IMR-90 (cell line): Measurements from ENCODE around the gene LOXL4. TPM values are rescaled to one million over a fixed set of nuclear protein-coding genes. Genes with fewer than 3 reads are reported as not detected.

Experiments used
- ATAC-seq: fragments of 200-7000 bp; cut with Tn5 transposase; 2 replicates; pipeline ENCODE4 v1.9.1; 2020; ENCODE audit warnings: low read depth, mild to moderate bottlenecking, moderate library complexity
- BruUV-seq: library from RNA; stranded (reverse); fragments of 400-500 nt; replicated peaks from 2 replicates; lab custom pipeline; 2021; lab: Mats Ljungman, UMichigan
- CTCF ChIA-PET: fragments of 300-600 bp; formaldehyde crosslinking; extraction: SDS; loops from one replicate; lab custom pipeline; 2021; ENCODE audit warnings: antibody characterized with exemption; lab: Yijun Ruan, JAX
- POLR2A ChIA-PET: fragments of 300-600 bp; sonication (Branson Sonifier 250); formaldehyde crosslinking; loops from one replicate; lab custom pipeline; 2022; ENCODE audit warnings: antibody characterized with exemption; ENCODE audit not compliant: unreplicated experiment; lab: Charles Lee
- DNase-seq: peaks from one replicate; pipeline ENCODE4 v3.0.0; 2013
- H2AFZ ChIP-seq: replicated peaks from 2 replicates; pipeline ENCODE3; 2013; ENCODE audit warnings: low read length, mild to moderate bottlenecking; ENCODE audit not compliant: poor library complexity
- H2AK5ac ChIP-seq: 2 replicates; pipeline ENCODE4 v1.6.1; 2013; ENCODE audit warnings: low read depth, low read length, inconsistent platforms
- H2AK9ac ChIP-seq: replicated peaks from 2 replicates; pipeline ENCODE3; 2013; ENCODE audit warnings: mild to moderate bottlenecking, low read depth, low read length, moderate library complexity; ENCODE audit not compliant: poor library complexity
- H2BK120ac ChIP-seq: 2 replicates; pipeline ENCODE4 v1.6.1; 2013; ENCODE audit warnings: low read depth, low read length, inconsistent platforms
- H2BK15ac ChIP-seq: 3 replicates; pipeline ENCODE4 v1.6.1; 2013; ENCODE audit warnings: low read depth, low read length, inconsistent platforms
- H2BK20ac ChIP-seq: 2 replicates; pipeline ENCODE4 v1.6.1; 2013; ENCODE audit warnings: low read depth, mild to moderate bottlenecking, inconsistent platforms, low read length, moderate library complexity
- H2BK5ac ChIP-seq: 2 replicates; pipeline ENCODE4 v1.6.1; 2013; ENCODE audit warnings: mild to moderate bottlenecking, low read depth, low read length, inconsistent platforms; ENCODE audit not compliant: poor library complexity, severe bottlenecking
- H3K14ac ChIP-seq: replicated peaks from 2 replicates; pipeline ENCODE4 v1.6.1; 2013; ENCODE audit warnings: low read depth, low read length, inconsistent platforms
- H3K18ac ChIP-seq: 2 replicates; pipeline ENCODE4 v1.6.1; 2013; ENCODE audit warnings: low read depth, low read length, control low read depth
- H3K23ac ChIP-seq: 2 replicates; pipeline ENCODE4 v1.6.1; 2013; ENCODE audit warnings: low read depth, low read length, inconsistent platforms
- H3K27ac ChIP-seq: 2 replicates; pipeline ENCODE4 v1.5.1; 2013; ENCODE audit warnings: mild to moderate bottlenecking, control low read depth, low read length; ENCODE audit not compliant: insufficient read depth
- H3K27me3 ChIP-seq: 2 replicates; pipeline ENCODE4 v1.6.1; 2013; ENCODE audit warnings: low read length; ENCODE audit not compliant: control insufficient read depth, insufficient read depth
- H3K36me3 ChIP-seq: 2 replicates; pipeline ENCODE4 v1.6.1; 2013; ENCODE audit warnings: low read length, mixed read lengths; ENCODE audit not compliant: control insufficient read depth, insufficient read depth
- H3K4ac ChIP-seq: 2 replicates; pipeline ENCODE4 v1.6.1; 2013; ENCODE audit warnings: low read depth, low read length, inconsistent platforms
- H3K4me1 ChIP-seq: 2 replicates; pipeline ENCODE4 v1.6.1; 2013; ENCODE audit warnings: low read length, mixed read lengths; ENCODE audit not compliant: control insufficient read depth, insufficient read depth
- H3K4me2 ChIP-seq: 2 replicates; pipeline ENCODE4 v1.6.1; 2013; ENCODE audit warnings: low read depth, mild to moderate bottlenecking, control low read depth, low read length, moderate library complexity
- H3K4me3 ChIP-seq: 2 replicates; pipeline ENCODE4 v1.5.1; 2013; ENCODE audit warnings: low read depth, mild to moderate bottlenecking, control low read depth, low read length, moderate library complexity; ENCODE audit not compliant: insufficient read depth
- H3K56ac ChIP-seq: 2 replicates; pipeline ENCODE4 v1.6.1; 2013; ENCODE audit warnings: low read length, inconsistent platforms; ENCODE audit not compliant: insufficient read depth; ENCODE audit errors: extremely low read depth
- H3K79me1 ChIP-seq, 2 experiments: 2 replicates each; pipeline ENCODE4 v1.6.1; 2013; ENCODE audit warnings: low read length in 2 of 2, inconsistent platforms in 1 of 2, low read depth in 1 of 2
- H3K9ac ChIP-seq: 2 replicates; pipeline ENCODE4 v1.6.1; 2013; ENCODE audit warnings: low read depth, low read length, control low read depth
- H3K9me1 ChIP-seq: 2 replicates; pipeline ENCODE4 v1.6.1; 2013; ENCODE audit warnings: low read length, inconsistent platforms; ENCODE audit not compliant: insufficient read depth
- H3K9me3 ChIP-seq: 2 replicates; pipeline ENCODE4 v1.6.1; 2013; ENCODE audit warnings: low read length; ENCODE audit not compliant: control insufficient read depth, insufficient read depth
- H4K20me1 ChIP-seq: 2 replicates; pipeline ENCODE4 v1.6.1; 2013; ENCODE audit warnings: low read length, inconsistent platforms; ENCODE audit not compliant: insufficient read depth
- H4K5ac ChIP-seq: 2 replicates; pipeline ENCODE4 v1.6.1; 2013; ENCODE audit warnings: mild to moderate bottlenecking, low read depth, low read length, control low read depth
- H4K8ac ChIP-seq, 2 experiments: 2 replicates each; pipeline ENCODE4 v1.6.1; 2013; ENCODE audit warnings: low read depth in 2 of 2, low read length in 2 of 2, control low read depth in 1 of 2, inconsistent platforms in 1 of 2
- H4K91ac ChIP-seq: 2 replicates; pipeline ENCODE4 v1.6.1; 2013; ENCODE audit warnings: low read depth, low read length, inconsistent platforms; ENCODE audit not compliant: insufficient read depth
- CEBPB ChIP-seq: IDR thresholded peaks from 2 replicates; pipeline ENCODE4 v1.6.1; 2012; ENCODE audit warnings: low read depth, low read length, improper control_type of control experiment
- CHD1 ChIP-seq: IDR thresholded peaks from 2 replicates; pipeline ENCODE4 v1.6.1; 2012; ENCODE audit warnings: low read depth, low read length, improper control_type of control experiment
- CTCF ChIP-seq: conservative IDR thresholded peaks from 2 replicates; pipeline ENCODE4 v1.5.1; 2012; ENCODE audit warnings: mild to moderate bottlenecking, low read depth, low read length, improper control_type of control experiment
- ELK1 ChIP-seq: fragments of 150-350 bp; IDR thresholded peaks from 2 replicates; pipeline ENCODE4 v1.6.1; 2016; ENCODE audit warnings: low read depth, mild to moderate bottlenecking, low read length, moderate library complexity, borderline replicate concordance
- MAFK ChIP-seq: IDR thresholded peaks from 2 replicates; pipeline ENCODE4 v1.6.1; 2012; ENCODE audit warnings: low read depth, low read length, improper control_type of control experiment
- MAZ ChIP-seq: IDR thresholded peaks from 2 replicates; pipeline ENCODE4 v1.6.1; 2012; ENCODE audit warnings: low read depth, mild to moderate bottlenecking, low read length, improper control_type of control experiment, moderate library complexity, borderline replicate concordance
- NFE2L2 ChIP-seq: fragments of 150-350 bp; IDR thresholded peaks from 2 replicates; pipeline ENCODE4 v1.6.1; 2016; ENCODE audit warnings: low read depth, mild to moderate bottlenecking, low read length
- POLR2A ChIP-seq: IDR thresholded peaks from 2 replicates; pipeline ENCODE4 v1.6.1; 2012; ENCODE audit warnings: mild to moderate bottlenecking, low read depth, low read length
- RAD21 ChIP-seq: IDR thresholded peaks from 2 replicates; pipeline ENCODE4 v1.6.1; 2012; ENCODE audit warnings: low read length, improper control_type of control experiment
- RCOR1 ChIP-seq: IDR thresholded peaks from 2 replicates; pipeline ENCODE4 v1.6.1; 2012; ENCODE audit warnings: mild to moderate bottlenecking, low read length, improper control_type of control experiment; ENCODE audit not compliant: insufficient replicate concordance
- RFX5 ChIP-seq: IDR thresholded peaks from 2 replicates; pipeline ENCODE4 v1.8.0; 2012; ENCODE audit warnings: low read depth, mild to moderate bottlenecking, low read length, moderate library complexity
- SMC3 ChIP-seq: fragments of 150-350 bp; IDR thresholded peaks from 2 replicates; pipeline ENCODE4 v1.6.1; 2016; ENCODE audit warnings: low read depth, mild to moderate bottlenecking, antibody characterized with exemption, low read length, moderate library complexity
- USF2 ChIP-seq: fragments of 150-350 bp; IDR thresholded peaks from 2 replicates; pipeline ENCODE4 v1.6.1; 2017; ENCODE audit warnings: mild to moderate bottlenecking, antibody characterized with exemption, low read length, low read depth
- WGBS, 2 experiments: methylation state at CpG; one replicate each; pipeline versions ENCODE4 v1.1.5 to v1.1.7; 2013; ENCODE audit warnings: missing lambda C conversion rate in 2 of 2; ENCODE audit not compliant: insufficient read length in 1 of 2; ENCODE audit errors: extremely low coverage in 2 of 2; 5-methylcytosine and 5-hydroxymethylcytosine counted together
- dilution Hi-C: fragments of 300-500 bp; cut with HindIII; formaldehyde crosslinking; loops from one replicate; pipeline ENCODE4 v1.14.3; 2018; ENCODE audit warnings: low sequenced_read_pairs; ENCODE audit not compliant: unreplicated experiment
- in situ Hi-C: fragments of 300-500 bp; cut with MboI; formaldehyde crosslinking; loops from 3 replicates; pipeline ENCODE4 v1.14.3; 2019; ENCODE audit warnings: low sequenced_read_pairs, inconsistent platforms, mixed read lengths
- intact Hi-C: fragments of 100-400 bp; cut with micrococcal nuclease; formaldehyde crosslinking; loops from 2 replicates; pipeline ENCODE4 v1.10.0; 2022
- polyA plus RNA-seq, 3 experiments: library from polyadenylated mRNA; depleted of rRNA; stranded (reverse); fragments of >200 nt; gene quantifications; 2 replicates each; pipeline ENCODE4 v1.2.3, GENCODE V29; 2012; ENCODE audit warnings: low replicate concordance in 1 of 3
- total RNA-seq: library from RNA; depleted of rRNA; stranded (reverse); fragments of >200 nt; gene quantifications from 2 replicates; pipeline ENCODE4 v1.2.3, GENCODE V29; 2012

Gene LOXL4
- total and polyA plus RNA-seq, 2 of the 4 experiments (the other 2 are of a cell fraction), result 20.8 to 26.7 TPM

- Histone ChIP-seq H3K9me3 (no peaks in the 10 kb centered on the region), H2AK9ac (no peak overlapping the region), H2BK5ac (no peak overlapping the region), H2BK15ac (no peak overlapping the region), H3K36me3 (peaks cover 2% of the 10 kb centered on the region; the same call in 1 of the 2 replicates), H3K23ac (no peak overlapping the region), H4K5ac (no peak overlapping the region), H4K8ac (no peak overlapping the region), H4K20me1 (no peaks in the 10 kb centered on the region), H3K4me1 (no peaks in the 10 kb centered on the region), H2AK5ac (no peak overlapping the region), H2AFZ (no peak overlapping the region), H2BK20ac (no peak overlapping the region), H3K27me3 (no peaks in the 10 kb centered on the region), H3K56ac (no peak overlapping the region), H2BK120ac (no peak overlapping the region), H3K9me1 (no peaks in the 10 kb centered on the region), H4K91ac (no peak overlapping the region), H3K18ac (no peak overlapping the region), H3K27ac (no peak overlapping the region), H3K4me2 (no peak overlapping the region), H3K14ac (no peak overlapping the region), H3K4ac (no peak overlapping the region), H3K4me3 (no peak overlapping the region), H3K9ac (no peak overlapping the region), H3K79me1 (peaks cover 12 to 21% of the 10 kb centered on the region in 2 experiments)
- TF ChIP-seq CHD1 (no peak), MAFK (no peak), RFX5 (no peak), NFE2L2 (no peak), POLR2A (no peak), MAZ (no peak), RAD21 (no peak), CEBPB (no peak), ELK1 (no peak), SMC3 (no peak), RCOR1 (no peak), USF2 (no peak), CTCF (no peak)
- no peak for DNase-seq
- BruUV-seq, result no TSS peak
- ATAC-seq, result no peak
- intact Hi-C loops (no loop called here), dilution Hi-C loops (no loop called here), in situ Hi-C loops (no loop called here)
- no CpG with 5 or more reads among the region's 1 CpG for WGBS, 2 experiments
- CTCF ChIA-PET, result interaction anchor here (0.6 kb wide), 1 partner anchor 953 kb away, joined by 4 read pairs; no protein-coding TSS in a partner anchor
- POLR2A ChIA-PET, result no interaction called here
Measured at GRCh38 chr10:98217801-98218200, 50.2 kb downstream of the LOXL4 start.
